Loucy (cell line): ENCODE measurements around the gene SCARF2.

Experiments used
- CTCF ChIP-seq: fragments of 200-600 bp; sonication (generic); conservative IDR thresholded peaks from 2 replicates; pipeline ENCODE4 v1.5.1; 2014; ENCODE audit warnings: mild to moderate bottlenecking, antibody characterized with exemption, low read length
- EZH2phosphoT487 ChIP-seq: fragments of 200-600 bp; IDR thresholded peaks from 2 replicates; pipeline ENCODE4 v1.6.1; 2018; ENCODE audit warnings: antibody characterized with exemption, mild to moderate bottlenecking, moderate library complexity, borderline replicate concordance

- TF ChIP-seq CTCF = no peak
- no peak for TF ChIP-seq EZH2phosphoT487
Observed at GRCh38 chr22:20405291-20405930, 32.2 kb downstream of the SCARF2 start.
